H1 (cell line): ENCODE measurements around the gene ATP6V0A1. TPM values are rescaled to one million over a fixed set of nuclear protein-coding genes. Genes with fewer than 3 reads are reported as not detected.

ENCODE experiments used
- CTCF ChIA-PET: fragments of 300-600 bp; sonication (Branson Sonifier 250); formaldehyde crosslinking; loops from one replicate; lab custom pipeline; 2021; ENCODE audit not compliant: partially characterized antibody; lab: Charles Lee
- POLR2A ChIA-PET: fragments of 300-600 bp; sonication (Branson Sonifier 250); formaldehyde crosslinking; loops from one replicate; lab custom pipeline; 2021; ENCODE audit warnings: inconsistent platforms; ENCODE audit not compliant: partially characterized antibody; lab: Charles Lee
- DNase-seq, 2 experiments: peaks; one replicate each; pipeline versions ENCODE4 v3.0.0 to v3.0.0-alpha.2; 2010 to 2022; ENCODE audit warnings: low spot score in 2 of 2, low read depth in 1 of 2, mixed read lengths in 1 of 2
- FAIRE-seq: peaks from 2 replicates; lab custom pipeline; 2011; peaks lifted over from hg19 to GRCh38; lab: Jason Lieb, UNC
- H2AFZ ChIP-seq: 2 replicates; pipeline ENCODE4 v1.8.1; 2012; ENCODE audit warnings: low read length, inconsistent platforms
- H2AK5ac ChIP-seq: 2 replicates; pipeline ENCODE4 v1.6.1; 2013; ENCODE audit warnings: low read depth, low read length
- H2BK120ac ChIP-seq: replicated peaks from 2 replicates; pipeline ENCODE3; 2013; ENCODE audit warnings: low read depth, low read length, inconsistent platforms
- H2BK12ac ChIP-seq: 2 replicates; pipeline ENCODE4 v1.6.1; 2013; ENCODE audit warnings: low read depth, low read length
- H2BK15ac ChIP-seq: 2 replicates; pipeline ENCODE4 v1.6.1; 2013; ENCODE audit warnings: low read length
- H2BK20ac ChIP-seq: 2 replicates; pipeline ENCODE4 v1.6.1; 2013; ENCODE audit warnings: low read length
- H2BK5ac ChIP-seq: 2 replicates; pipeline ENCODE4 v1.6.1; 2013; ENCODE audit warnings: low read depth, low read length
- H3K14ac ChIP-seq: 2 replicates; pipeline ENCODE4 v1.6.1; 2013; ENCODE audit warnings: inconsistent platforms; ENCODE audit not compliant: insufficient read length
- H3K18ac ChIP-seq: 2 replicates; pipeline ENCODE4 v1.6.1; 2013; ENCODE audit warnings: low read length; ENCODE audit errors: extremely low read depth
- H3K23ac ChIP-seq: 2 replicates; pipeline ENCODE4 v1.6.1; 2013; ENCODE audit warnings: inconsistent platforms; ENCODE audit not compliant: insufficient read length
- H3K23me2 ChIP-seq: 2 replicates; pipeline ENCODE4 v1.6.1; 2013; ENCODE audit warnings: low read depth, low read length
- H3K27ac ChIP-seq: 2 replicates; pipeline ENCODE4 v1.6.1; 2011; ENCODE audit warnings: low read depth, low read length, inconsistent platforms
- H3K27me3 ChIP-seq, 4 experiments: replicated peaks in 1 of 4; 1 replicate in 1 of 4; 2 replicates in 3 of 4; pipeline versions ENCODE4 v1.6.1 to v1.8.1; 2011 to 2013; ENCODE audit warnings: low read length in 3 of 4, mild to moderate bottlenecking in 3 of 4, inconsistent platforms in 2 of 4, mixed read lengths in 2 of 4, moderate library complexity in 1 of 4; ENCODE audit not compliant: control insufficient read depth in 3 of 4, insufficient read depth in 3 of 4; ENCODE audit errors: extremely low read depth in 1 of 4
- H3K36me3 ChIP-seq, 4 experiments: 2 replicates each; pipeline versions ENCODE4 v1.6.1 to v1.8.1; 2011 to 2013; ENCODE audit warnings: mild to moderate bottlenecking in 4 of 4, low read length in 3 of 4, moderate library complexity in 2 of 4, control low read depth in 1 of 4, inconsistent platforms in 1 of 4; ENCODE audit not compliant: insufficient read depth in 4 of 4, control insufficient read depth in 2 of 4
- H3K4ac ChIP-seq: replicated peaks from 2 replicates; pipeline ENCODE3; 2013; ENCODE audit warnings: low read length, low read depth, mixed read lengths, inconsistent platforms; ENCODE audit not compliant: insufficient read length
- H3K4me1 ChIP-seq, 4 experiments: replicated peaks in 1 of 4; 1 replicate in 1 of 4; 2 replicates in 3 of 4; pipeline versions ENCODE4 v1.6.1 to v1.8.1; 2011 to 2013; ENCODE audit warnings: low read length in 3 of 4, inconsistent platforms in 2 of 4, mixed read lengths in 1 of 4; ENCODE audit not compliant: insufficient read depth in 4 of 4, control insufficient read depth in 3 of 4
- H3K4me2 ChIP-seq, 2 experiments: 2 replicates each; pipeline versions ENCODE4 v1.6.1 to v1.8.1; 2011 to 2013; ENCODE audit warnings: low read depth in 2 of 2, low read length in 2 of 2, control low read depth in 1 of 2, inconsistent platforms in 1 of 2, mild to moderate bottlenecking in 1 of 2; ENCODE audit not compliant: insufficient read depth in 1 of 2
- H3K4me3 ChIP-seq, 4 experiments: fragments of 200-600, 300-600 bp in 1 of 4; sonication (generic), shearing (Covaris generic), sonication (Bioruptor Twin) in 1 of 4; 2 replicates each; pipeline versions ENCODE4 v1.5.1 to v1.8.1; 2011 to 2016; ENCODE audit warnings: low read length in 4 of 4, low read depth in 3 of 4, control low read depth in 2 of 4, inconsistent platforms in 2 of 4, mild to moderate bottlenecking in 2 of 4, mixed read lengths in 1 of 4, moderate library complexity in 1 of 4; ENCODE audit not compliant: insufficient read depth in 2 of 4; ENCODE audit errors: extremely low read depth in 1 of 4
- H3K56ac ChIP-seq: replicated peaks from 2 replicates; pipeline ENCODE3; 2013; ENCODE audit warnings: low read depth, mild to moderate bottlenecking, mixed read lengths, low read length, inconsistent platforms; ENCODE audit not compliant: insufficient read length
- H3K79me1 ChIP-seq: 2 replicates; pipeline ENCODE4 v1.6.1; 2013; ENCODE audit warnings: low read depth, low read length, control low read depth
- H3K79me2 ChIP-seq, 2 experiments: 2 replicates each; pipeline versions ENCODE4 v1.6.1 to v1.8.1; 2012 to 2013; ENCODE audit warnings: low read length in 2 of 2, mild to moderate bottlenecking in 2 of 2, inconsistent platforms in 1 of 2; ENCODE audit not compliant: insufficient read depth in 2 of 2, control insufficient read depth in 1 of 2
- H3K9ac ChIP-seq, 4 experiments: replicated peaks in 1 of 4; 1 replicate in 1 of 4; 2 replicates in 3 of 4; pipeline versions ENCODE4 v1.6.1 to v1.8.1; 2011 to 2013; ENCODE audit warnings: low read depth in 3 of 4, low read length in 3 of 4, control low read depth in 2 of 4, mild to moderate bottlenecking in 2 of 4, moderate library complexity in 2 of 4, inconsistent platforms in 1 of 4; ENCODE audit errors: extremely low read depth in 1 of 4
- H3K9me3 ChIP-seq, 2 experiments: 2 replicates each; pipeline versions ENCODE4 v1.6.1 to v1.8.1; 2012 to 2013; ENCODE audit warnings: mild to moderate bottlenecking in 2 of 2, moderate library complexity in 2 of 2, control low read depth in 1 of 2, inconsistent platforms in 1 of 2, low read depth in 1 of 2, low read length in 1 of 2, mixed read lengths in 1 of 2; ENCODE audit not compliant: insufficient read depth in 2 of 2
- H4K20me1 ChIP-seq, 2 experiments: replicated peaks in 1 of 2; 2 replicates each; pipeline versions ENCODE3 to v1.8.1; 2011 to 2013; ENCODE audit warnings: inconsistent platforms in 2 of 2, low read length in 2 of 2, mild to moderate bottlenecking in 1 of 2; ENCODE audit not compliant: insufficient read depth in 2 of 2, control insufficient read depth in 1 of 2
- H4K5ac ChIP-seq: 2 replicates; pipeline ENCODE4 v1.6.1; 2013; ENCODE audit warnings: low read length, low read depth, mixed read lengths, inconsistent platforms; ENCODE audit not compliant: insufficient read length
- H4K8ac ChIP-seq: 2 replicates; pipeline ENCODE4 v1.8.0; 2013; ENCODE audit warnings: mild to moderate bottlenecking, moderate library complexity, low read length, inconsistent platforms; ENCODE audit not compliant: insufficient read depth; ENCODE audit errors: extremely low read depth
- H4K91ac ChIP-seq: replicated peaks from 2 replicates; pipeline ENCODE3; 2013; ENCODE audit warnings: low read length, mixed read lengths, inconsistent platforms; ENCODE audit not compliant: insufficient read length
- EGR1 ChIP-seq: IDR thresholded peaks from 2 replicates; pipeline ENCODE4 v1.6.1; 2011; ENCODE audit warnings: low read depth, low read length, borderline replicate concordance
- MAX ChIP-seq: IDR thresholded peaks from 2 replicates; pipeline ENCODE4 v1.6.1; 2012; ENCODE audit warnings: inconsistent platforms
- WGBS, 2 experiments: shearing (Covaris generic) in 1 of 2; methylation state at CpG; one replicate each; pipeline versions ENCODE4 v1.1.6 to v1.1.7; 2013 to 2015; ENCODE audit warnings: low lambda C conversion rate in 2 of 2, mixed read lengths in 2 of 2, inconsistent platforms in 1 of 2, low coverage in 1 of 2, missing lambda C conversion rate in 1 of 2; ENCODE audit not compliant: insufficient replicate concordance in 2 of 2, insufficient coverage in 1 of 2, insufficient read length in 1 of 2; ENCODE audit errors: extremely low coverage in 1 of 2, missing lambda C conversion rate in 1 of 2; 5-methylcytosine and 5-hydroxymethylcytosine counted together
- polyA plus RNA-seq, 7 experiments: library from polyadenylated mRNA; depleted of rRNA in 3 of 7; stranded (reverse) in 5 of 7; unstranded in 2 of 7; fragments of >200 nt in 5 of 7; fragments of 200-250 nt in 2 of 7; gene quantifications; 1 replicate in 5 of 7; 2 replicates in 1 of 7; 4 replicates in 1 of 7; pipeline versions ENCODE4 v1.2.1 to v1.2.3, GENCODE V29; 2011 to 2013; ENCODE audit warnings: missing spikeins in 2 of 7, mixed read lengths in 2 of 7
- total RNA-seq: library from RNA; stranded (reverse); fragmentation: NEBNext Ultra II Directional; extraction: Animal tissue kit (Norgen Biotek cat#: 25700); gene quantifications from 2 replicates; pipeline ENCODE4 v1.2.1, GENCODE V29; 2021

The ATP6V0A1 gene
- total and polyA plus RNA-seq, 2 of the 8 experiments (the other 6 are each of a cell fraction or from before 2014, with no cell fraction given), result 55.3 to 63.4 TPM

DNA sequence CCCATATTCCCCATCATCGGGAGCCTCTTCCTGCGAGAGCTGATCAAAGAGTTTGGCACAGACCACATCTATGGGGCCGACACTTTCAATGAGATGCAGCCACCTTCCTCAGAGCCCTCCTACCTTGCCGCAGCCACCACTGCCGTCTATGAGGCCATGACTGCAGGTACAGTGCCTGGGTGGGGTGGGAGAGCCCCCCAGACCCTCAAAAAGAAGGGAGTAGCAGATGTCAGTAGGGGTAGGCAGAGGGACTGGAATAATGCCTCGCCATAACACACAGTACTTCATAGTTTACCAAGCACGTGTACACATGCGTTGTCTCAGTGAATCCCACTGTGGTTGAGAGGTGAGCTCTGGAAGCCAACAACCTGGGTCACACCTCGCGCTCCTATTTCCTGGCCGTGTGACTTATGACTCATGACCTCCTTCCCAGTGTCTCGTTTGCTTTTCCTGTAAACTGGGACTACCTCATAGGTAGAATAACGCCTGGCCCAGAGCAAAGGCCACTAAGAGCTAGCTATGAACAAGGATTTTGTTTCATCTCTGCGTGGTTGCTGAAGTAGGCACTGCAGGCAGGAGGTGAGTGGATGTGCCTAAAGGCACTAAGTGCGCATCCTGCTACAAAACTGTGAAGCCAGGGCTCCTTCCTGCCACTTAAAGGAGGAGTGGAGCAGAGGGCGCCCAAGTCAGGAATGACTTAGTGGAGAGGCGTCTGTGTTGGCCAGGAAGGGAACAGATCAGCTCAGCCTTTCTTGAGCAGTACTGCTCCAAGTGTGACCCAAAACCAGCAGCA is 82.6 kb downstream of the ATP6V0A1 start:
- no peaks in the 10 kb centered on the region for H3K27me3 ChIP-seq
- H2BK15ac ChIP-seq, result no peak overlapping the region
- no peak overlapping the region for H2BK120ac ChIP-seq
- H4K91ac ChIP-seq, result no peak overlapping the region
- 93% methylated on average over 17 of the region's 17 CpGs; no CpG with 5 or more reads in 1 of the 2 experiments for WGBS, 2 experiments
- CTCF ChIA-PET, result interaction anchor here (0.7 to 1.5 kb wide), 3 partner anchors 12 to 231 kb away, joined by 3 to 6 read pairs (median 4); no protein-coding TSS in a partner anchor
- peaks cover 0 to 15% (median 8%) of the 10 kb centered on the region in 4 experiments; a peak in 5 of 8 replicates for H3K36me3 ChIP-seq
- H2BK12ac ChIP-seq, result no peak overlapping the region
- FAIRE-seq (no peak), DNase-seq (no peak)
- H3K23me2 ChIP-seq, result peaks cover 5% of the 10 kb centered on the region
- H3K56ac ChIP-seq, result no peak overlapping the region
- H3K4me3 ChIP-seq, result no peak overlapping the region
- no peak overlapping the region for H3K4me2 ChIP-seq
- H3K79me1 ChIP-seq, result no peaks in the 10 kb centered on the region; the same call in 1 of the 2 replicates
- no peak overlapping the region for H4K5ac ChIP-seq
- no peak overlapping the region for H4K8ac ChIP-seq
- no peak for TF ChIP-seq EGR1
- TF ChIP-seq MAX, result no peak
- no peaks in the 10 kb centered on the region for H3K9me3 ChIP-seq
- H3K4ac ChIP-seq, result no peak overlapping the region
- no peak overlapping the region for H3K27ac ChIP-seq
- H3K79me2 ChIP-seq, result no peaks in the 10 kb centered on the region
- peaks cover 0 to 9% (median 8%) of the 10 kb centered on the region in 4 experiments; a peak in 6 of 7 replicates for H3K4me1 ChIP-seq
- POLR2A ChIA-PET, result no interaction called here
- no peak overlapping the region for H3K18ac ChIP-seq
- no peak overlapping the region for H3K14ac ChIP-seq
- no peak overlapping the region for H2BK20ac ChIP-seq
- H4K20me1 ChIP-seq, result peaks cover 1 to 6% of the 10 kb centered on the region in 2 experiments
- no peak overlapping the region for H3K9ac ChIP-seq
- no peak overlapping the region for H2AK5ac ChIP-seq
- no peak overlapping the region for H2AFZ ChIP-seq
- H3K23ac ChIP-seq, result no peak overlapping the region
- H2BK5ac ChIP-seq, result no peak overlapping the region
